NCI-H69 (cell line): Measurements from ENCODE around the gene TRABD2A.
"Not testable (repeated sequence)": the region's sequence is repeated elsewhere in the genome, so short reads cannot be mapped to it uniquely, and the experiment has no call there.

Experiments used
- DNase-seq: peaks from one replicate; lab custom pipeline; 2025; lab: John Stamatoyannopoulos, UW

The TRABD2A gene

GRCh38 chr2:84879584-84880394 is 1.1 kb downstream of the TRABD2A start:
- peak; percentile 6 for DNase-seq

GRCh38 chr2:84878896-84879583 is 1.8 kb downstream of the TRABD2A start:
- no peak for DNase-seq

DNA sequence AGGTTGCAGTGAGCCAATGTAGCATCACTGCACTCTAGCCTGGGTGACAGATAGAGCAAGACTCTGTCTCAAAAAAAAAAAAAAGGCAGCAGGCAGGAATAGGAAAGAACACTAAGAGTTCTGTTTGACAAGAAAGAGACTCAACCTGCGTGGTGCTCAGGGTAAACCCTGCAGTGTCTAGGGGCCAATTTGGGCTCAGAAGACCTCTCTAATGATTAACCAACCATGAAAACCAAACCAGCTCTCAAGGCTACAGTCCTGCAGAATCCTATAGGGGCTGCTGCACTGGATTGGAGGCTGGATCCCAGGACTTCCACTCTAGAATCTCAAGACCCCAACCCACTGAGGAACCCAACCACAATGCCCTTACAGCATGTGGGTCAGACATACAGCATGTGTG is 2.4 kb downstream of the TRABD2A start:
- DNase-seq, result no peak

GRCh38 chr2:84876369-84876768 is 4.5 kb downstream of the TRABD2A start:
- DNase-seq, result no peak

DNA sequence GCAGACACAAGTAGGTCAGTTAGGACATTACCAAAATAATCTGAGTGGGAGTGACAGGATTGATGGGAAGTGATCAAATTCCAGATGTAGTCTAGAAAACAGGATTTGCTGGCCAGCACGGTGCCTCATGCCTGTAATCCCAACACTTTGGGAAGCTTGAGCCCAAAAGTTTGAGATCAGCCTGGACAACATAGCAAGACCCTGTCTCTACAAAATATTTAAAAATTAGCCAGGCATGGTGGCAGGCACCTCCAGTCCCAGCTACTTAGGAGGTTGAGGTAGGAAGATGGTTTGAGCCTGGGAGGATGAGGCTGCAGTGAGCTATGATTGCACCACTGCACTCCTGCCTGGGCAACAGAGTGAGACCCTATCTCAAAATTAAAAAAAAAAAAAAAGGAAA is 5.3 kb downstream of the TRABD2A start:
- DNase-seq, result not testable (repeated sequence)

GRCh38 chr2:84875213-84875560 is 5.7 kb downstream of the TRABD2A start:
- no peak for DNase-seq

- DNase-seq, result no peak
Measured at GRCh38 chr2:84874381-84875212, 6.3 kb downstream of the TRABD2A start.

DNA sequence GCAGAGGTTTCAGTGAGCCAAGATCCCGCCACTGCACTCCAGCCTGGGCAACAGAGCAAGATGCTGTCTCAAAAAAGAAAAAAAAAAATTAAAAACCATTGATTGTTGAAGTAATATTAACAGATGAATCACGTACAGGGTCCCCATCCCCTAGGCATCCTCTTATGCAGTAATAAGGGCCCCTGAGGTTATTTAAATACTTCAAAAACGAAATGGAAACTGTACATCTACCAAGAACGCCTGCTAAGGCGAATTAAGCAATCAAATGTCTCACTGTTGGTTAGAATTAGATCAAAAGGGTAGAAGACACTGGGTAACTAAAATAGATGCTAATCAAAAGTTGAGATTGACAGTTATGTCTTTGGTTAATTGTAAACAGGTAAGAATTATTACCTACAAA is 7.5 kb downstream of the TRABD2A start:
- no peak for DNase-seq

- not testable (repeated sequence) for DNase-seq
Measured at GRCh38 chr2:84872691-84873090, 8.2 kb downstream of the TRABD2A start.

- no peak for DNase-seq
Measured at GRCh38 chr2:84870306-84870705, 10.6 kb downstream of the TRABD2A start.

DNA sequence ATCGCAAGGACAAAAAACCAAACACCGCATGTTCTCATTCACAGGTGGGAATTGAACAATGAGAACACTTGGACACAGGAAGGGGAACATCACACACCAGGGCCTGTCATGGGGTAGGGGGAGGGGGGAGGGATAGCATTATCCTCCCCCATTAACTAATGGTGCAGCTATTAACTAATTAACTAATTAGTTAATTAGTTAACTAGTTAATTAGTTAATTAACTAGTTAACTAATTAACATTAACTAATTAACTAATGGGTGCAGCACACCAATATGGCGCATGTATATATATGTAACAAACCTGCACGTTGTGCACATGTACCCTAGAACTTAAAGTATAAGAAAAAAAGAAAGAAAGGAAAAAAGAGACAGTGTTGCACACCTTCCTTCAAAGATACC is 12.6 kb downstream of the TRABD2A start:
- DNase-seq, result not testable (repeated sequence)

- no peak for DNase-seq
Measured at GRCh38 chr2:84866122-84866521, 14.8 kb downstream of the TRABD2A start.

DNA sequence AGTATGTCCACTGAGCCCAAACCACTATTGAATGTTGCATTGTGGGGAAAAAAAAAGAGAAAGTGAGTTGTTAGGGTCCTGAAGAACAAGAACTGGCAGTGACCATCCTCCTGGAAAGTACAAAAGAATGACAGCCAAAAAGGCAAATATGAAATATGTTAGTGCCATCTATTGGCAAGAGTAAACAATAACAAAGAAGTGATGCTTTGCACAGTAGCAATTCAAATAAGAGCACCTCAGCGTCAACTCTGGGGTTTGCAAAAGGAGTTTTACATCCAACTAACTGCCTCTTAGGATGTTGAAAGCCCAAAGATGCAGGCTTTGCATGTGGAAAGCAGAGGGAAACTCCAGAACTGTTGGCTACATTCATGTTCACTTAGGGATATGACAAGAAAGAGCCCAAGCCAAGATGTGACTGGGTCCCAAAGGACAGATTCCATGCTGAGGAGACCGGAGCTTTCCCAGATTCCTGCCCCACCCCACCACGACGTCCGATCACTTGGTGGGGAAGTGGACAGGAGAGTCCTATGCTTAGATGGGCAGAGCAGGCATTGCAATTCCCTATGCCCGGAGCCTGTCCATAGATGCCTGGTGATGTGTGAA is 15.6 kb downstream of the TRABD2A start:
- DNase-seq, result peak; percentile 22

DNA sequence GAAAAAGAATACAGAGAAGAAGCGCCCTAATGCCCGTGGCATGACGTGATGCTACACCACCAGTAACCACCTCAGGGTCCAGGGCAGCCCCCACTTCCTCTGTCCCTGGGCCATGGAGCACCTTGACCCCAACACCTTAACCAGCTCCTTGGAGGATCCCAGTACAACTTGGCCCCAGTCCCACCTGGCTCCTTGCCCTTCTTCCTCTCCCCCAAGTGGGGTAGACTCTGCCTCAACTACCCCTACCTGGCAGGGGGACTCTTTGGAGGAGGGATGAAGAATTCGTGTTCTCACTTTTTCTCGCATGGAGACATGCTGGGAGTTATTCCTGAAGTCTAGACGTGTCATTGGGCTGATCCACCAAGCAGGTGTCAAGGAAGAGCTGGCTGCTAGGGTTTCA is 18.9 kb downstream of the TRABD2A start:
- no peak for DNase-seq

DNA sequence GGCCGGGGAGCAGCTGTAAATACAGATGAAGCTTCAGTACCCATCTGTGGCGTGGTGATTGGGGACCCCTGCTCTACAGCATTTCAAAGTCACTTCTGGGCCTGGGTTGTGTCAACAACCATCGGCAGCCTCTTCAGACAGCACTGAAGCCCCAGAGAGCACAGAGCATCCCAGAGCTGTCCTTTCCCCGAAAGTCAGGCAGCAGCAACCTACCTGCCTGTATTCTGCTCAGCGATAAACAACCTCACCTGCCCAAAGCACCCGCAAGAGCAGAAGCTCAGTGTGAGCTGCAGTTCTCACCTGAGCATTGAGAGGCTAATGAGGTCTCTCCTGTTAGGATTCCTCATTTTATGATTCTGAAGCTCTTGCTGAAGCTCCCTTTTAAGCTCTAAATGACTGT is 19.3 kb downstream of the TRABD2A start:
- DNase-seq, result no peak

GRCh38 chr2:84858937-84859336 is 21.9 kb downstream of the TRABD2A start:
- no peak for DNase-seq

DNA sequence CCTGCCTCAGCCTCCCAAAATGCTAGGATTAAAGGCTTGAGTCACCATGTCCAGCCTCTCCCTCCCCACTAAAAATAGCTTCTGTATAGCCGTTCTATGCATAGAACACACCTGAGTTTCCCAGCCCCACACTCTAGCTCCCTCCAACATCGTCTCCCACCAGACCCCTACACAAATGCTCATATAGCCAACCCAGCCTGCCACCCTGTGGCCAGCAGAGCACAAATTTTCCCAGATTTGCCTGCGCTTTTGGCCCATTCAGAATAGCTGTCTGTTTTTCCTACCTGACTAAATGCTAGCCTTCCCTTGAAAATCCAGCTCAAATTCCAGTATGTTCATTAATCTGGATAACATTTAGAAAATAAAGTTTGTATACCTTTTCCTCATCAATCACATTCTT is 22.8 kb downstream of the TRABD2A start:
- DNase-seq, result no peak

DNA sequence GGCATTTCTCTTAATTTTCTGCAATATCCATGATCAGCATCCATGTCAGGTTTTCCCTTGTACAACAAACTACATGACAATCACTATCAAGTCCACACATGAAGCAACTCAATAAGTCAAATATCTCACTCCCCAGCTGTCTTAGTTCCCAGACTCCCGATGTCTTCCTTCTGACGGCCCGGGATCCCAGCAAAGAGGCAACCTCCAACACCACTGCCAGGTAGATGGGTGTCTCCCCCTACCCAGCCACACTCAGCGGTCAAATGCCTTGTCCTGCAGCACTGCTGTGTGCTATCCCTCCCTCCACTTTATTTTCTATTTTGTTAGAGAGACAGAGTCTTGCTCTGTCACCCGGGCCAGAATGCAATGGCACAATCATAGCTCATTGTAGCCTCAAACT is 23.3 kb downstream of the TRABD2A start:
- no peak for DNase-seq

- no peak for DNase-seq
Measured at GRCh38 chr2:84856787-84857186, 24.1 kb downstream of the TRABD2A start.

GRCh38 chr2:84855731-84856130 is 25.2 kb downstream of the TRABD2A start:
- DNase-seq, result peak; percentile 31

GRCh38 chr2:84854850-84855249 is 26.0 kb downstream of the TRABD2A start:
- DNase-seq, result no peak

DNA sequence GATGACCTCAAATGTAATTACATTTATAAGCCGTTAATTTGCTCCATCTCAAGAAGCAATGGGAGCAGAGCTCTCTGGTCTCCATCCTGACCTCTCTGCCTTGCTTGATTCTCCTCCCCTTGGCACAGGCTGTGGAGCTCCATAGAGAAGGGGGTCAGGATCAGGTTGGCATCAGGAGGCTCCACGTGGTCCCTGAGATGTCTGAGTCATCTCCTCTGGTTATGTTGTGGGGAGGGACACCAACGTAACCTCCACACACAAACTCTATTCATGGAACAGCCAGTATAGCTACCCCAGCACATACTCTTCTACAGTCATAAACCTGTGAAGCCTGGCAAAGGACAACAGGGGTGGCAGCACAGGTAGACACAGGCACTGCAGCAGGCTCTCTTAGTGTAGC is 29.0 kb downstream of the TRABD2A start:
- no peak for DNase-seq
